ENCODE measurements around the gene ATP5PB.

The ATP5PB gene

GRCh38 chr1:111446967-111447892, 2.0 kb upstream of the ATP5PB start:
- no peak for DNase-seq (ENCODE audit: low read depth in 1 of 2, low spot score in 1 of 2)

GRCh38 chr1:111448482-111448917, 764 bp upstream of the ATP5PB start:
- DNase-seq (ENCODE audit: low read depth in 1 of 2, low spot score in 1 of 2) = peak; percentile 7 to 9

- no peak for DNase-seq (ENCODE audit: low read depth in 1 of 2, low spot score in 1 of 2)
These were observed 396 bp downstream of the ATP5PB start for GRCh38 chr1:111449703-111450017.

DNA sequence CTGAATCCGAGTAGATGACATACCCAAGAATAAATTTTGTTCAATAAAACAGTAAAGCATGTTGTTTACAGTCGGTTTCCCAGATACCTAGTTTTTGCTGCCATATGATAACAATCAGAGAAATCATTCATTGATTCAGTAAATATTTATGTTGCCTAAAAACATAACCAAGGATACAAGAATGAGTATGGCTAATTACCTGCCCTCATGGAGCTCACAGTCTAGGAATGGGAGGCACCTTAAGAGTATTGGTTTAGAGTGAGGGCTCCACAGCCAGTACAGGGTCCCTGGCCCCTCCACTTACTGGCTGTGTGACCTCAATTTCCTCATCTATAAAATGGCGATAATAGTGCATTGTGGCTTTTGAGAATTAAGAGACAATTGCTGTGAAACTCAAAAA, 921 bp downstream of the ATP5PB start:
- no peak for DNase-seq (ENCODE audit: low read depth in 1 of 2, low spot score in 1 of 2)

DNA sequence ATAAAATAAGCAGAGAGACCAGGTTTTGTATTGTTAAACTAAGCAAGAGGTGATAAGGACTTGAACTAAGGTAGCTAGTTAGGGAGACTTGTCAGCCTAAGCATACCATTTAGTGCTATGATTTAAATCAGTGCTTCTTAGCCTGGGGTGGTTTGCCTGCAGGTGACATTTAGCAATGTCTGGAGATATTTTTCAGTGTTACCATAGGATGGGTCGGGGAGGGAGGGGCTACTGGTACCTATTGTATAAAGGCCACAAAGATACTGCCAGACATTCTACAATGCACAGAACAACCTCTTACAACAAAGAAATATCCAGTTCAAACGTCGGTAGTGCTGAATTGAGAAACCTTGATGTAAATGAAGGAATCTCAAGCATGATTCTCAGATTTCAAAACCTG, 3.3 kb downstream of the ATP5PB start:
- no peak for DNase-seq (ENCODE audit: low read depth in 1 of 2, low spot score in 1 of 2)

DNA sequence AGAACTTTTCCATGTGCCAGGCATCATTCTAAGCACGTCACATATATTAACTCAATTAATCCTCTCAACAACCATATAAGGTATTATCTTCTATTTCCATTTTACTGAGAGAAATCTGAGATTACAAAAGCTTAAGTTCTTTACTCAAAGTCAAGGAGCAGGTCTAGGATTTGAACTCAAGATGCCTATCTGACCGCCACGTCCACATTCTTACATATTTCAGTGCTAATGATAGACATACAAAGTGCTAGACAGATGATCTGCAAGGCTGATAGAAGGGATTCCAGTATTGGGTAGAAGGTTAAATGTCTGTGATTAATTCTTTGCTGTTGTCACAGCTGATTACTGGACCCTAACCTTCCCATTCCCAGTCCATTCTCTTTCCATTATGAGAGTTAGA, 4.4 kb downstream of the ATP5PB start:
- DNase-seq (ENCODE audit: low read depth in 1 of 2, low spot score in 1 of 2) = no peak

- no peak for DNase-seq (ENCODE audit: low read depth in 1 of 2, low spot score in 1 of 2)
These were observed 5.8 kb downstream of the ATP5PB start for GRCh38 chr1:111454859-111455641.

DNA sequence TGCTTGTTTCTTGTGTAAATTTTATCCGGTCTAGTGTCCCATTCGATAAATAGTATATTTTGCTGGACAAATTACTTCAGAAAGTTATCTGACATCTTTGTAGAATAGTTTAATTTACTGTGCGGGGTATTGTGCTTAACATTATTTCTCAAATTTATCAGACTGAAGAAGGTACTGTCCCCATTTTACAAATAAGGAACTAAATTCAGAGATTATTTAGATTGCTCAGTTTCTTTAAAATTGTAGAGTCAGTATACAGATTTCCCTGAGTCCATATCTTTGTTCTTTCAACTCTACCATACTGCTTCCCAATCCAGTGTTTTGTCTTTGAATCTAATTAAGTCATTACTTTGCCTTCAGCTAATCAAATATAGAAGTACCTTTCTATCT, 6.4 kb downstream of the ATP5PB start:
- no peak for DNase-seq (ENCODE audit: low read depth in 1 of 2, low spot score in 1 of 2)

- DNase-seq (ENCODE audit: low read depth in 1 of 2, low spot score in 1 of 2) = no peak
These were observed 12.5 kb downstream of the ATP5PB start for GRCh38 chr1:111461765-111462164.

DNA sequence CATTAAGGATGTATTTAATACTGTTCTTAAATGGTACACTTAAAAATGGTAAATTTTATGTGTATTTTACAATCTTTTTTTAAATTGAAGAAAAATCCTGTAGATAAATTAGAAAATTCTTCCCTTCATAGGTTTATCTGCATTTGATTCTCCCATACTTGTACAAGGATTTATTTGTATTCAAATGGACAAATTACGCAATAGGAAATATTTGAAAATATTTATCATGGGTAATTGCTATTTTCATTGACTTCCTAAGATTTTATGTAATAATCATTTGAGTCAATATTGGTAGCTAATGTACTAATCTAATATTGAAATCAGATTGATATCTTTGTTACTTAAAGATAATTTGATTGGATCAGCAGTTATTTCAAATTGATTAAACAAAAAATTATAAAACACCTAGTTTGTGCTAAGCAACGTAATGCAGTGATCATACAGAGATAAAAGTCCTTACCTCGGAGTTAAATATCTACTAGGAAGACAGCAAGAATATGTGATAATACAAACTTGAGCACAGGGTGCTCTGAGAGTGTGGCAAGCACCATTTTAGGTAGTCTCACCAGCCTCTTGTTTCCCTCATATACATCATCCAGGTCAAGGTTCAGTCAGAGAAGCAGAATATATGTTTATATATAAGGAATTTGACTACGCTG, 13.2 kb downstream of the ATP5PB start:
- no peak for DNase-seq (ENCODE audit: low read depth in 1 of 2, low spot score in 1 of 2)

GRCh38 chr1:111463029-111463683, 13.9 kb downstream of the ATP5PB start:
- DNase-seq (ENCODE audit: low read depth in 1 of 2, low spot score in 1 of 2) = no peak

GRCh38 chr1:111465754-111466153, 16.5 kb downstream of the ATP5PB start:
- DNase-seq (ENCODE audit: low read depth in 1 of 2, low spot score in 1 of 2) = no peak

GRCh38 chr1:111466480-111466879, 17.2 kb downstream of the ATP5PB start:
- no peak for DNase-seq (ENCODE audit: low read depth in 1 of 2, low spot score in 1 of 2)

GRCh38 chr1:111467865-111468716, 18.8 kb downstream of the ATP5PB start:
- no peak for DNase-seq (ENCODE audit: low read depth in 1 of 2, low spot score in 1 of 2)

DNA sequence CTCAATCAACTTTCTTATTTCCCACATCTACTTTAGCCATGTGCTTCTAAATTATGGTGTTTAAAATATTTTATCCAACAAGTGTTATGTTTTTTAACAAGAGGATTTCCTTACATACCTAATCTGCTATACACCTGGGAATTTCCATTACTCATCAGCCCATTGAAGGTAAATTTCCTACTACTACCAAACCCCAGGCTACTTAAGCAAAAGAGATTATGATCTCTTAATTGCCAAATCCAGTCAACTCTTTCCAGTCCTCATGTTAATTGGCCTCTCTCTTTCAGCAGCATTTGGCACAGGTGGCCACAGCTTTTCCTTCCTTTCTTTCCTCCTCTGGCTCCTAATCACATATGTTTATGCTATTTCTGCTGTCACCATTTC, 19.4 kb downstream of the ATP5PB start:
- DNase-seq (ENCODE audit: low read depth in 1 of 2, low spot score in 1 of 2) = no peak

DNA sequence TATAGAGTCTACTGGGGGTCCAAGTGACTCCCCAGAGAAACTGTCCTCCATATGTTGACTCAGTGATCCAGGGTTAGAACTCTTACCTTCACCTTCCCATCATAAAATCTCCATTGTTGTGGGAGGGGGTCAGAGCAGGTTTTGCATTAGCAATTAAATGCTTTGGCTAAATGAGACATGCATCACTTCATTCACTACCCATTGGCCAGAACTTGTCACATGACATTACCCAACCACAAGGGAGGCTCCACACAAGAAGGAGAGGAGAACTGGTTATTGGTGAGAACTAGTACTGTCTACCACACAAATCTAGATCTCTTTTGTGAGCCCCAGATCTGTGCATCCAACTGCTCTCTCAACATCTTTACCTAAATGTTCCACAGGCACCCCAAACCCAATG, 20.3 kb downstream of the ATP5PB start:
- DNase-seq (ENCODE audit: low read depth in 1 of 2, low spot score in 1 of 2) = no peak

DNA sequence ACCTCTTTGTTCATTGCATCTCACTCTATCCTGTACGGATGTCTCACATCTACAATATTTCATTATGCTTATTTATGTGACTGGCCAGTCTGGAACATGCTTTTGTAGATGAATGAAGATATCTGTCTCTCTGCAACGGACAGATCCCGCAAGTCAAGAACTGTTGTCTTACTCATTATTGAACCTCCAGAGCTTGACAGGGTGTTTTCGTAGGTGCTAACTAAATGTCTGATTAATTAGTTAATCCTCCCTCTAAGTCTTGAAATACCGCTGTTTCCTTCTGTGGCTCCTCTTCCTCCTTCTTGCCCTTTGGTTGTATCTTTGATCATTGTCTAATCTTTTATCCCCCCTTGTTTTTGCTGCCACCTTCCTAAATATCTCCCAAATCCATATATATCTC, 21.3 kb downstream of the ATP5PB start:
- DNase-seq (ENCODE audit: low read depth in 1 of 2, low spot score in 1 of 2) = no peak

GRCh38 chr1:111471012-111471411, 21.7 kb downstream of the ATP5PB start:
- DNase-seq (ENCODE audit: low read depth in 1 of 2, low spot score in 1 of 2) = peak in 1 of 2 donors; percentile 39

DNA sequence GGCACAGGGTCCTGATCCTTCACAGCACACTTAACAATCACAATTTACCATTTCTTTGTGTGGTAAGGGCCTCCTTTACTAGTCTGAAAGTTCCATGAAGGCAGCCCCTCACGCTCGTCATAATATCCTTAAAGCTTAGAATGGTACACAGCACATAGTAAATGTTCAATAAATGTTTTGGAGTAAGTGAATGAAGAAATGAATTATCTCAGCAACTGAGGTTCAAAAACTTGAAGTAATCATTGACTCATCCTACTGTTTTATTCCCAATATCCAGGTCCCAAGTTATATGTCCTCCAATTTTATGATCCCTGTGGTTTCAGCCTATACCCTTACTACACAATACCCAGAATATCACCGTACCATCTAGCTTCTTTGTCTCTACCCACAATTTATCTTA, 22.3 kb downstream of the ATP5PB start:
- DNase-seq (ENCODE audit: low read depth in 1 of 2, low spot score in 1 of 2) = no peak

GRCh38 chr1:111474106-111474505, 24.8 kb downstream of the ATP5PB start:
- no peak for DNase-seq (ENCODE audit: low read depth in 1 of 2, low spot score in 1 of 2)
